Right lobe of liver (tissue), 4 donors: ENCODE results near the gene PTPRN2.

ENCODE experiments used
- CTCF ChIP-seq, 4 donors: fragments of 200-600 bp in 3 of 4; fragments of 450-650 bp in 1 of 4; IDR thresholded peaks; one replicate each; pipeline versions ENCODE4 v1.5.1 to v1.8.0; 2016 to 2022; ENCODE audit warnings: antibody characterized with exemption in 4 of 4, mild to moderate bottlenecking in 2 of 4
- POLR2A ChIP-seq: fragments of 450-650 bp; IDR thresholded peaks from one replicate; pipeline ENCODE4 v1.6.1; 2017; ENCODE audit warnings: antibody characterized with exemption, mild to moderate bottlenecking
- donor health status: DM: no; HTN: no; CAD: no.
- donor health status: DM: no; HTN: no; CAD: no.
- donor health status: DM: no; HTN: yes; CAD: no.

- TF ChIP-seq CTCF (IDR thresholded peaks at IDR 0.05) (no peak), POLR2A (no peak)
Observed at GRCh38 chr7:157498657-157499056, 1089.0 kb downstream of the PTPRN2 start.
